GM12874 (cell line): ENCODE measurements around the gene CCDC138.

Experiments used
- CTCF ChIP-seq: IDR thresholded peaks from 2 replicates; pipeline ENCODE4 v1.5.1; 2011; ENCODE audit warnings: low read depth, mild to moderate bottlenecking, control low read depth, low read length, moderate library complexity; ENCODE audit not compliant: insufficient read depth

Gene CCDC138

GRCh38 chr2:108786354-108787215, at the start of gene CCDC138:
CCDC138 (plus strand) TSS chr2:108786771; CDS start chr2:108786823, 52 bp downstream.
- TF ChIP-seq CTCF, result no peak

GRCh38 chr2:108776475-108776874, 10.1 kb upstream of the CCDC138 start:
- TF ChIP-seq CTCF, result no peak

- no peak for TF ChIP-seq CTCF
Measured at GRCh38 chr2:108778857-108779256, 7.7 kb upstream of the CCDC138 start.

- TF ChIP-seq CTCF, result no peak
Measured at GRCh38 chr2:108786008-108786353, 590 bp upstream of the CCDC138 start.

GRCh38 chr2:108787216-108787541, 608 bp downstream of the CCDC138 start:
- no peak for TF ChIP-seq CTCF

GRCh38 chr2:108803045-108803736, 16.6 kb downstream of the CCDC138 start:
- no peak for TF ChIP-seq CTCF

GRCh38 chr2:108805032-108805431, 18.5 kb downstream of the CCDC138 start:
- no peak for TF ChIP-seq CTCF
